B cell (primary cell): Measurements from ENCODE around the gene IRF2BPL. TPM values are rescaled to one million over a fixed set of nuclear protein-coding genes. Genes with fewer than 3 reads are reported as not detected.

ENCODE experiments used
- ATAC-seq: fragments of 200-7000 bp; cut with Tn5 transposase; one replicate; pipeline ENCODE4 v1.10.0; 2021; ENCODE audit warnings: low read depth, mild to moderate bottlenecking, moderate number of reproducible peaks, moderate library complexity
- CTCF ChIA-PET: fragments of 350-600 bp; sonication (Branson Sonifier 250); formaldehyde crosslinking; loops from one replicate; lab custom pipeline; 2021; ENCODE audit warnings: antibody characterized with exemption, inconsistent platforms; lab: Charles Lee
- POLR2A ChIA-PET: fragments of 350-600 bp; sonication (Branson Sonifier 250); formaldehyde crosslinking; loops from one replicate; lab custom pipeline; 2021; ENCODE audit warnings: antibody characterized with exemption; lab: Charles Lee
- DNase-seq: peaks from one replicate; pipeline ENCODE4 v3.0.0; 2013
- H2AFZ ChIP-seq: 2 replicates; pipeline ENCODE4 v1.6.1; 2012; ENCODE audit warnings: mild to moderate bottlenecking, low read depth, low read length; ENCODE audit not compliant: insufficient read depth, poor library complexity, severe bottlenecking
- H3K27ac ChIP-seq, 2 donors: 1 replicate in 1 of 2; 2 replicates in 1 of 2; pipeline ENCODE4 v1.5.1; 2012 to 2013; ENCODE audit warnings: low read length in 2 of 2, mild to moderate bottlenecking in 2 of 2, moderate library complexity in 1 of 2
- H3K27me3 ChIP-seq, 4 experiments: fragments of 200-600 bp in 1 of 4; sonication (generic) in 1 of 4; replicated peaks in 1 of 4; 1 replicate in 2 of 4; 2 replicates in 2 of 4; pipeline versions ENCODE4 v1.6.1 to v1.7.0; 2013 to 2016; ENCODE audit warnings: low read length in 3 of 4, mild to moderate bottlenecking in 2 of 4, mixed read lengths in 1 of 4, moderate library complexity in 1 of 4; ENCODE audit not compliant: insufficient read depth in 4 of 4, control insufficient read depth in 3 of 4; ENCODE audit errors: control extremely low read depth in 1 of 4
- H3K36me3 ChIP-seq, 2 experiments: replicated peaks in 1 of 2; 1 replicate in 1 of 2; 2 replicates in 1 of 2; pipeline versions ENCODE4 v1.6.1 to v1.7.1; 2013; ENCODE audit warnings: low read length in 1 of 2; ENCODE audit not compliant: insufficient read depth in 2 of 2, control insufficient read depth in 1 of 2; ENCODE audit errors: control extremely low read depth in 1 of 2, extremely low read depth in 1 of 2
- H3K4me1 ChIP-seq, 2 donors: fragments of 200-600 bp in 1 of 2; sonication (generic) in 1 of 2; 1 replicate in 1 of 2; 2 replicates in 1 of 2; pipeline versions ENCODE4 v1.5.1 to v1.6.1; 2013 to 2017; ENCODE audit warnings: low read length in 2 of 2; ENCODE audit not compliant: control insufficient read depth in 2 of 2, insufficient read depth in 2 of 2
- H3K4me2 ChIP-seq: replicated peaks from 2 replicates; pipeline ENCODE3; 2012; ENCODE audit warnings: mild to moderate bottlenecking, low read depth, low read length; ENCODE audit not compliant: poor library complexity, severe bottlenecking
- H3K4me3 ChIP-seq, 5 experiments: fragments of 200-600 bp in 1 of 5; sonication (generic) in 1 of 5; 1 replicate in 3 of 5; 2 replicates in 2 of 5; pipeline versions ENCODE4 v1.5.1 to v1.7.0; 2011 to 2016; ENCODE audit warnings: low read length in 4 of 5, mild to moderate bottlenecking in 4 of 5, low read depth in 2 of 5, control low read depth in 1 of 5, moderate library complexity in 1 of 5; ENCODE audit not compliant: insufficient read depth in 1 of 5; ENCODE audit errors: control extremely low read depth in 1 of 5, extremely low read depth in 1 of 5
- H3K79me2 ChIP-seq: fragments of 200-600 bp; sonication (generic); one replicate; pipeline ENCODE4 v1.6.0; 2016; ENCODE audit warnings: low read length; ENCODE audit not compliant: control insufficient read depth, insufficient read depth
- H3K9ac ChIP-seq: fragments of 200-600 bp; sonication (generic); 2 replicates; pipeline ENCODE4 v1.6.1; 2017; ENCODE audit warnings: mild to moderate bottlenecking, low read length, moderate library complexity
- H3K9me3 ChIP-seq, 3 donors: one replicate each; pipeline versions ENCODE4 v1.6.1 to v1.7.1; 2013; ENCODE audit warnings: low read length in 2 of 3; ENCODE audit not compliant: control insufficient read depth in 2 of 3, insufficient read depth in 1 of 3; ENCODE audit errors: control extremely low read depth in 1 of 3
- H4K20me1 ChIP-seq: 2 replicates; pipeline ENCODE4 v1.6.0; 2012; ENCODE audit warnings: mild to moderate bottlenecking, low read length; ENCODE audit not compliant: insufficient read depth, control insufficient read depth, poor library complexity, severe bottlenecking
- H3K27ac Mint-ChIP-seq: one replicate; pipeline ENCODE4 v1.8.0; 2021; ENCODE audit warnings: mixed read lengths
- H3K27me3 Mint-ChIP-seq: one replicate; pipeline ENCODE4 v1.8.0; 2021; ENCODE audit warnings: mixed read lengths
- H3K4me1 Mint-ChIP-seq: one replicate; pipeline ENCODE4 v1.8.0; 2021; ENCODE audit warnings: mixed read lengths
- H3K4me3 Mint-ChIP-seq: one replicate; pipeline ENCODE4 v1.8.0; 2021; ENCODE audit warnings: mixed read lengths
- H3K9me3 Mint-ChIP-seq: one replicate; pipeline ENCODE4 v1.8.0; 2022; ENCODE audit warnings: mixed read lengths; ENCODE audit not compliant: insufficient read depth
- EZH2 ChIP-seq: IDR thresholded peaks from 2 replicates; pipeline ENCODE4 v1.6.1; 2012; ENCODE audit warnings: borderline replicate concordance, low read depth, mild to moderate bottlenecking, moderate library complexity, low read length; ENCODE audit not compliant: insufficient read depth, poor library complexity, severe bottlenecking
- WGBS: methylation state at CpG from one replicate; pipeline ENCODE4 v1.1.5; 2013; ENCODE audit warnings: missing lambda C conversion rate; ENCODE audit not compliant: insufficient coverage; 5-methylcytosine and 5-hydroxymethylcytosine counted together
- intact Hi-C: fragments of 100-400 bp; cut with micrococcal nuclease; formaldehyde crosslinking; loops from one replicate; pipeline ENCODE4 v1.10.0; 2022
- polyA plus RNA-seq: library from polyadenylated mRNA; depleted of rRNA; stranded (reverse); fragments of >200 nt; gene quantifications from 2 replicates; pipeline ENCODE4 v1.2.3, GENCODE V29; 2012
- total RNA-seq, 2 donors: library from RNA; stranded (reverse); fragments of 120-200 nt in 1 of 2; gene quantifications; 1 replicate in 1 of 2; 2 replicates in 1 of 2; pipeline versions ENCODE4 v1.2.3 to v1.2.4, GENCODE V29; 2013 to 2022

IRF2BPL gene
- total and polyA plus RNA-seq, 2 donors (not counting 1 experiment from before 2014, with no cell fraction given): 27.9 to 34.0 TPM

DNA sequence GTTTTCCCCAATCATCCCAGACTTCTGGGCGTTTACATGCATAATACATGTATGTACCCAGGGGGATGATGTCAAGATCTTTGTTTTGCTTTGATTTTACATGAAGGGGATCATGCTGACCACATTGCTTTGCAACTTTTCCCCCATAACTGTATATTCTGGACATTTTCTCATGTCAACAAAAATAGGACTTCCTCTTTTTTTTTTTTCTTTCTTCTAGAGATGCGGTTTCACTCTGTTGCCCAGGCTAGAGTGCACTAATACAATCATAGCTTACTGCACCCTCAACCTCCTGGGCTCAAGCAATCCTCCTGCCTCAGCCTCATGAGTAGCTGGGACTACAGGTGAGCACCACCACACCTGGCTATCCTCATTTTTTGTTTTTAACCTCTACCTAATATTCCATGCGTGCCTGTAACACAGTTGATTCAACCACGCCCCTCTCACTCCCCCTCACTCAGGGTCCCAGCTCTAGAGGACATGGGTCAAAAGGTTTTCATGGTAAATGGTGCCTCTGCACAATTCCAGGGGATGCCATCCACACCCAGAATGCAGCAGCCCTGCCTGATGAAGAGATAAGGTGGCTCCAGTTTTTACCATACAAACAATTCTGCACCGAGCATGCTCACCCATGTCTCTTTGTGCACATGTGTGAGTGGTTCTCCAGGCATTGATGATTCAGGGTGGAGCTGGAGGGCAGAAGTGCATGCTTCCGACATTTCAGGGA, 37.5 kb upstream of the IRF2BPL start:
- Mint-ChIP-seq H3K9me3 (no peaks in the 10 kb centered on the region), H3K4me1 (peaks cover 24% of the 10 kb centered on the region), H3K4me3 (peak overlapping the region; percentile 3), H3K27me3 (no peaks in the 10 kb centered on the region), H3K27ac (no peak overlapping the region)
- Histone ChIP-seq H3K27ac (no peak overlapping the region), H3K9ac (no peak overlapping the region), H3K9me3 (no peaks in the 10 kb centered on the region), H3K27me3 (peaks cover 0 to 22% (median 3%) of the 10 kb centered on the region in 4 experiments), H3K4me1 (peaks cover 25 to 32% of the 10 kb centered on the region in 2 donors), H3K4me2 (peak overlapping the region; percentile 53), H3K36me3 (no peaks in the 10 kb centered on the region), H3K79me2 (no peaks in the 10 kb centered on the region), H4K20me1 (no peaks in the 10 kb centered on the region), H3K4me3 (no peak overlapping the region), H2AFZ (no peak overlapping the region)
- peak; percentile 35 for DNase-seq
- ChIA-PET CTCF (interaction anchor here (0.7 to 17.0 kb wide), 7 partner anchors 12 to 356 kb away, joined by 3 to 489 read pairs (median 10); no protein-coding TSS in a partner anchor), POLR2A (interaction anchor here (0.6 to 1.5 kb wide), 4 partner anchors 11 to 151 kb away, joined by 3 to 4 read pairs (median 3); no protein-coding TSS in a partner anchor)
- no peak for TF ChIP-seq EZH2
- intact Hi-C loops: no loop called here
- WGBS: 72% methylated on average over 3 of the region's 6 CpGs
- no peak for ATAC-seq

DNA sequence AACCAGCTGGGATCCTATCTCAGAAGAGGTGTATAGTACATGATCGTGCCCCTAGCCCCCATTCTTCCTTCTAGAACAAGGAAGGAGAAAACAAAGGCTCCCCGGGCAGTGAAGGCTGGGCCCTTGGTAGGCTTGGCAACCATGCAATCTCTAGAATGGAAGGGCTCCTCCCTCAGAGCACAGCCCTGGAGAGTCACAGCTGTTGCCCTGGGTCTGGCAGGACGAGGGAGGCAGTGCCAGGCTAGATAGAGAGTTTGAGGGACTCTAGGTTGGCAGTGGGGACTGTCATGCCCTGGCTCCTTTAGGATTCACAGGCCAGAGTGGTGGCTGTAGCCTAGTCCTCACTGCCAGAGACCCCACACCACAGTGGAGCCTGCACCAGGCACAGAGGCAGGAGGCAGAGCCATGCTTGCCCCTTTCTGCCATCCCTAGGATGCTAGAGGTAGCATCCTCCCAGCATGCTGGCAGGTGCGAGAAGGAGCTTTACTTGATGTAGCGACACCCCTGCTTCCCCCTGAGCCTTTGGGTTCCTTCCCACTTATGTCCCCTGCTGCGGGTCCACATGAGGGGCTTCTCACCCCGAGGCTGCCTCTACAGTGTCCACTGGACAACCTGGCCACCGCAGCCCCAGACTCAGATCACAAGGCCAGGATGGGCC, 36.1 kb upstream of the IRF2BPL start:
- no peak overlapping the region for H3K4me3 ChIP-seq
- no peaks in the 10 kb centered on the region for H3K36me3 ChIP-seq
- no peaks in the 10 kb centered on the region for H3K9me3 ChIP-seq
- ATAC-seq (no peak), DNase-seq (no peak)
- Mint-ChIP-seq H3K4me3 (no peak overlapping the region), H3K4me1 (peaks cover 24% of the 10 kb centered on the region), H3K27me3 (no peaks in the 10 kb centered on the region), H3K27ac (no peak overlapping the region), H3K9me3 (no peaks in the 10 kb centered on the region)
- no peaks in the 10 kb centered on the region for H4K20me1 ChIP-seq
- 91% methylated on average over 6 of the region's 8 CpGs for WGBS
- H3K4me1 ChIP-seq: peaks cover 25 to 32% of the 10 kb centered on the region in 2 donors
- POLR2A ChIA-PET: no interaction called here
- H3K4me2 ChIP-seq: no peak overlapping the region
- TF ChIP-seq EZH2: no peak
- peaks cover 0 to 13% (median under 1%) of the 10 kb centered on the region in 4 experiments for H3K27me3 ChIP-seq
- no peak overlapping the region for H3K27ac ChIP-seq
- CTCF ChIA-PET: interaction anchor here (0.8 to 17.0 kb wide), 7 partner anchors 11 to 192 kb away, joined by 3 to 489 read pairs (median 10); no protein-coding TSS in a partner anchor
- H3K9ac ChIP-seq: no peak overlapping the region
- H2AFZ ChIP-seq: no peak overlapping the region
- no peaks in the 10 kb centered on the region for H3K79me2 ChIP-seq
- intact Hi-C loops: no loop called here
